Loucy (cell line): ENCODE measurements around the gene C8A.

ENCODE experiments used
- H2AFZ ChIP-seq: fragments of 200-600 bp; sonication (generic); 2 replicates; pipeline ENCODE4 v1.6.0; 2016; ENCODE audit warnings: antibody characterized with exemption, mild to moderate bottlenecking, low read length, moderate library complexity
- H3F3A ChIP-seq: fragments of 200-600 bp; 2 replicates; pipeline ENCODE4 v1.6.0; 2016; ENCODE audit warnings: antibody characterized with exemption, low read depth, mild to moderate bottlenecking
- H3K27me3 ChIP-seq: fragments of 200-600 bp; sonication (generic); 2 replicates; pipeline ENCODE4 v1.6.1; 2014; ENCODE audit warnings: low read length, mild to moderate bottlenecking; ENCODE audit not compliant: insufficient read depth, poor library complexity, severe bottlenecking
- H3K36me3 ChIP-seq: fragments of 200-600 bp; sonication (generic); 2 replicates; pipeline ENCODE4 v1.6.1; 2016; ENCODE audit warnings: low read length; ENCODE audit not compliant: insufficient read depth
- H3K4me1 ChIP-seq: fragments of 200-600 bp; sonication (generic); 2 replicates; pipeline ENCODE4 v1.5.1; 2014; ENCODE audit warnings: low read length, mild to moderate bottlenecking; ENCODE audit not compliant: insufficient read depth, poor library complexity, severe bottlenecking
- H3K4me2 ChIP-seq: fragments of 200-600 bp; sonication (generic); 2 replicates; pipeline ENCODE4 v1.6.0; 2014; ENCODE audit warnings: antibody characterized with exemption, low read length, low read depth, mild to moderate bottlenecking; ENCODE audit not compliant: poor library complexity, severe bottlenecking
- H3K4me3 ChIP-seq: fragments of 200-600 bp; sonication (generic); 2 replicates; pipeline ENCODE4 v1.5.1; 2014; ENCODE audit warnings: low read length, mild to moderate bottlenecking, mixed read lengths; ENCODE audit not compliant: poor library complexity, severe bottlenecking
- H3K79me2 ChIP-seq: fragments of 200-600 bp; sonication (generic); 2 replicates; pipeline ENCODE4 v1.6.1; 2014; ENCODE audit warnings: low read length; ENCODE audit not compliant: insufficient read depth
- H3K9ac ChIP-seq: fragments of 200-600 bp; sonication (generic); 2 replicates; pipeline ENCODE4 v1.6.0; 2014; ENCODE audit warnings: mild to moderate bottlenecking, low read depth, low read length, moderate library complexity; ENCODE audit not compliant: poor library complexity, severe bottlenecking
- H3K9me2 ChIP-seq: fragments of 200-600 bp; sonication (generic); replicated peaks from 2 replicates; pipeline ENCODE4 v1.6.1; 2016; ENCODE audit warnings: low read depth, low read length, mixed read lengths
- H3K9me3 ChIP-seq: fragments of 200-600 bp; sonication (generic); 2 replicates; pipeline ENCODE4 v1.6.1; 2014; ENCODE audit warnings: mild to moderate bottlenecking, antibody characterized with exemption, low read length, low read depth; ENCODE audit not compliant: insufficient read depth
- H4K20me1 ChIP-seq: fragments of 200-600 bp; sonication (generic); 2 replicates; pipeline ENCODE4 v1.6.0; 2014; ENCODE audit warnings: antibody characterized with exemption, low read length, mild to moderate bottlenecking; ENCODE audit not compliant: insufficient read depth, poor library complexity, severe bottlenecking
- CTCF ChIP-seq: fragments of 200-600 bp; sonication (generic); conservative IDR thresholded peaks from 2 replicates; pipeline ENCODE4 v1.5.1; 2014; ENCODE audit warnings: mild to moderate bottlenecking, antibody characterized with exemption, low read length
- EZH2phosphoT487 ChIP-seq: fragments of 200-600 bp; IDR thresholded peaks from 2 replicates; pipeline ENCODE4 v1.6.1; 2018; ENCODE audit warnings: antibody characterized with exemption, mild to moderate bottlenecking, moderate library complexity, borderline replicate concordance

Gene C8A

GRCh38 chr1:56964349-56965017 is 109.9 kb downstream of the C8A start:
- Histone ChIP-seq H3K4me2 (no peak overlapping the region), H2AFZ (no peak overlapping the region)

GRCh38 chr1:56965191-56965590 is 110.6 kb downstream of the C8A start:
- Histone ChIP-seq H3K9me2 (no peaks in the 10 kb centered on the region), H3K4me2 (no peak overlapping the region), H4K20me1 (no peaks in the 10 kb centered on the region), H3K79me2 (no peaks in the 10 kb centered on the region), H3K27me3 (no peaks in the 10 kb centered on the region), H3K4me3 (no peak overlapping the region), H3K9ac (no peak overlapping the region), H3K4me1 (no peaks in the 10 kb centered on the region), H2AFZ (no peak overlapping the region), H3K9me3 (no peaks in the 10 kb centered on the region), H3F3A (no peaks in the 10 kb centered on the region), H3K36me3 (no peaks in the 10 kb centered on the region)
- TF ChIP-seq EZH2phosphoT487 (no peak), CTCF (no peak)

More at GRCh38 chr1:56964349-56965017, 109.9 kb downstream of the C8A start:
- Histone ChIP-seq H3K9ac (no peak overlapping the region), H3K79me2 (no peaks in the 10 kb centered on the region), H3K4me1 (no peaks in the 10 kb centered on the region), H3K27me3 (no peaks in the 10 kb centered on the region), H3K36me3 (no peaks in the 10 kb centered on the region), H3K9me2 (no peaks in the 10 kb centered on the region), H3K4me3 (no peak overlapping the region), H3K9me3 (no peaks in the 10 kb centered on the region), H4K20me1 (no peaks in the 10 kb centered on the region), H3F3A (no peaks in the 10 kb centered on the region)
- TF ChIP-seq EZH2phosphoT487 (no peak), CTCF (no peak)

GRCh38 chr1:56965916-56966697 is 111.5 kb downstream of the C8A start, which contains the start of gene C8B:
C8B (minus strand) TSS chr1:56966015; CDS start chr1:56965948, 67 bp downstream.
- H3F3A ChIP-seq = no peaks in the 10 kb centered on the region
- TF ChIP-seq EZH2phosphoT487 = no peak

More at GRCh38 chr1:56965916-56966697, 111.5 kb downstream of the C8A start, which contains the start of gene C8B:
- Histone ChIP-seq H3K4me2 (no peak within 1 kb of the TSS), H3K79me2 (no peaks in the 10 kb centered on the region), H3K36me3 (no peaks in the 10 kb centered on the region), H3K4me3 (no peak within 1 kb of the TSS), H3K9me2 (no peaks in the 10 kb centered on the region), H3K9ac (no peak within 1 kb of the TSS), H3K4me1 (no peaks in the 10 kb centered on the region), H3K9me3 (no peaks in the 10 kb centered on the region), H4K20me1 (no peaks in the 10 kb centered on the region), H3K27me3 (no peaks in the 10 kb centered on the region), H2AFZ (no peak within 1 kb of the TSS)
